Panc1 (cell line): ENCODE data around the gene SYT8.

Source experiments
- POLR2AphosphoS5 ChIP-seq: IDR thresholded peaks from 2 replicates; pipeline ENCODE4 v1.6.1; 2012; ENCODE audit warnings: mild to moderate bottlenecking, low read depth, low read length, moderate library complexity
- SIN3A ChIP-seq: IDR thresholded peaks from 2 replicates; pipeline ENCODE4 v1.6.1; 2012; ENCODE audit warnings: low read depth, mild to moderate bottlenecking, low read length, moderate library complexity, borderline replicate concordance; ENCODE audit not compliant: insufficient read depth
- TCF7L2 ChIP-seq: IDR thresholded peaks from 2 replicates; pipeline ENCODE4 v1.6.1; 2011; ENCODE audit warnings: mild to moderate bottlenecking, low read depth, low read length, inconsistent platforms
- TF ChIP-seq, protein P1 (sequence below), 2 experiments: IDR thresholded peaks; 2 replicates each; pipeline ENCODE4 v1.6.1; 2011 to 2012; ENCODE audit warnings: low read depth in 2 of 2, control low read depth in 1 of 2, low read length in 1 of 2, mild to moderate bottlenecking in 1 of 2, moderate library complexity in 1 of 2; ENCODE audit not compliant: insufficient read depth in 1 of 2
- TF ChIP-seq, protein P2 (sequence below): fragments of 450-650 bp; IDR thresholded peaks from 2 replicates; pipeline ENCODE4 v1.5.1; 2017; ENCODE audit warnings: mild to moderate bottlenecking

DNA sequence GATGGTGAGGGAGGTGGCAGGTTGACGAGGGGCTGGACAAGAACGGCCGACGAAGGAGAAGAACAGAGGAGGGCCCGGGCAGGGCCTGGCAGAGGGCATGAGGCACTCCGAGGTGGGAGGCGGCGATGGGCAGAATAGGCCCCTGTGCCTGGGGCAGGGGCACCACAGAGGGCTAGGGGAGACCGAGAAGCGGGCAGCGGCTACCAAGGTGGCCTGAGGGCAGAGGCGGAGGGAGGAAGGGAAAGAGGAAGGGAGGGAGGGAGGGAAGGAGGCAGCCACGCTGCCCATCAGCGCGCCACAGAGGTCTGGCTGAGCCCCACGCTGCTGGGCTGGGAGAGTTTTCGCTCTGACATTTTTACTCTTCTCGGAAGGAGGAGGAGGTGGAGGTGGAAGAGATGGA, 29.4 kb downstream of the SYT8 start:
- TF ChIP-seq, protein P1, sequence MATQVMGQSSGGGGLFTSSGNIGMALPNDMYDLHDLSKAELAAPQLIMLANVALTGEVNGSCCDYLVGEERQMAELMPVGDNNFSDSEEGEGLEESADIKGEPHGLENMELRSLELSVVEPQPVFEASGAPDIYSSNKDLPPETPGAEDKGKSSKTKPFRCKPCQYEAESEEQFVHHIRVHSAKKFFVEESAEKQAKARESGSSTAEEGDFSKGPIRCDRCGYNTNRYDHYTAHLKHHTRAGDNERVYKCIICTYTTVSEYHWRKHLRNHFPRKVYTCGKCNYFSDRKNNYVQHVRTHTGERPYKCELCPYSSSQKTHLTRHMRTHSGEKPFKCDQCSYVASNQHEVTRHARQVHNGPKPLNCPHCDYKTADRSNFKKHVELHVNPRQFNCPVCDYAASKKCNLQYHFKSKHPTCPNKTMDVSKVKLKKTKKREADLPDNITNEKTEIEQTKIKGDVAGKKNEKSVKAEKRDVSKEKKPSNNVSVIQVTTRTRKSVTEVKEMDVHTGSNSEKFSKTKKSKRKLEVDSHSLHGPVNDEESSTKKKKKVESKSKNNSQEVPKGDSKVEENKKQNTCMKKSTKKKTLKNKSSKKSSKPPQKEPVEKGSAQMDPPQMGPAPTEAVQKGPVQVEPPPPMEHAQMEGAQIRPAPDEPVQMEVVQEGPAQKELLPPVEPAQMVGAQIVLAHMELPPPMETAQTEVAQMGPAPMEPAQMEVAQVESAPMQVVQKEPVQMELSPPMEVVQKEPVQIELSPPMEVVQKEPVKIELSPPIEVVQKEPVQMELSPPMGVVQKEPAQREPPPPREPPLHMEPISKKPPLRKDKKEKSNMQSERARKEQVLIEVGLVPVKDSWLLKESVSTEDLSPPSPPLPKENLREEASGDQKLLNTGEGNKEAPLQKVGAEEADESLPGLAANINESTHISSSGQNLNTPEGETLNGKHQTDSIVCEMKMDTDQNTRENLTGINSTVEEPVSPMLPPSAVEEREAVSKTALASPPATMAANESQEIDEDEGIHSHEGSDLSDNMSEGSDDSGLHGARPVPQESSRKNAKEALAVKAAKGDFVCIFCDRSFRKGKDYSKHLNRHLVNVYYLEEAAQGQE (IDR thresholded peaks at IDR 0.05; ENCODE audit: insufficient read depth in 1 of 2, low read depth in 2 of 2, low read length in 1 of 2) = no peak
- TF ChIP-seq POLR2AphosphoS5 (no peak), SIN3A (no peak), TCF7L2 (no peak)
- TF ChIP-seq, protein P2, sequence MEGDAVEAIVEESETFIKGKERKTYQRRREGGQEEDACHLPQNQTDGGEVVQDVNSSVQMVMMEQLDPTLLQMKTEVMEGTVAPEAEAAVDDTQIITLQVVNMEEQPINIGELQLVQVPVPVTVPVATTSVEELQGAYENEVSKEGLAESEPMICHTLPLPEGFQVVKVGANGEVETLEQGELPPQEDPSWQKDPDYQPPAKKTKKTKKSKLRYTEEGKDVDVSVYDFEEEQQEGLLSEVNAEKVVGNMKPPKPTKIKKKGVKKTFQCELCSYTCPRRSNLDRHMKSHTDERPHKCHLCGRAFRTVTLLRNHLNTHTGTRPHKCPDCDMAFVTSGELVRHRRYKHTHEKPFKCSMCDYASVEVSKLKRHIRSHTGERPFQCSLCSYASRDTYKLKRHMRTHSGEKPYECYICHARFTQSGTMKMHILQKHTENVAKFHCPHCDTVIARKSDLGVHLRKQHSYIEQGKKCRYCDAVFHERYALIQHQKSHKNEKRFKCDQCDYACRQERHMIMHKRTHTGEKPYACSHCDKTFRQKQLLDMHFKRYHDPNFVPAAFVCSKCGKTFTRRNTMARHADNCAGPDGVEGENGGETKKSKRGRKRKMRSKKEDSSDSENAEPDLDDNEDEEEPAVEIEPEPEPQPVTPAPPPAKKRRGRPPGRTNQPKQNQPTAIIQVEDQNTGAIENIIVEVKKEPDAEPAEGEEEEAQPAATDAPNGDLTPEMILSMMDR = no peak
